GM19452 (cell line): Measurements from ENCODE around the gene CDH22.

Experiments used
- ATAC-seq: cut with Tn5 transposase; IDR thresholded peaks from one replicate; pipeline ENCODE4 v1.9.1; 2021; ENCODE audit not compliant: unreplicated experiment

The CDH22 gene

GRCh38 chr20:46308258-46309157 is at the start of gene CDH22:
Gene CDH22 (minus strand): TSS chr20:46308498. CDS start chr20:46251294, 57,204 bp downstream.
- no peak for ATAC-seq

GRCh38 chr20:46357030-46357514 is 48.8 kb upstream of the CDH22 start:
- no peak for ATAC-seq

GRCh38 chr20:46356195-46357029 is 48.1 kb upstream of the CDH22 start:
- no peak for ATAC-seq

GRCh38 chr20:46355778-46356177 is 47.5 kb upstream of the CDH22 start:
- ATAC-seq = no peak

GRCh38 chr20:46354920-46355654 is 46.8 kb upstream of the CDH22 start:
- no peak for ATAC-seq

- ATAC-seq = no peak
These were observed 45.9 kb upstream of the CDH22 start for GRCh38 chr20:46354207-46354555.

- ATAC-seq = no peak
These were observed 45.4 kb upstream of the CDH22 start for GRCh38 chr20:46353500-46354206.

- ATAC-seq = no peak
These were observed 44.2 kb upstream of the CDH22 start for GRCh38 chr20:46352370-46352938.

GRCh38 chr20:46351357-46352058 is 43.2 kb upstream of the CDH22 start:
- no peak for ATAC-seq

GRCh38 chr20:46350986-46351267 is 42.6 kb upstream of the CDH22 start:
- ATAC-seq = no peak

- ATAC-seq = peak; percentile 49
These were observed 42.1 kb upstream of the CDH22 start for GRCh38 chr20:46350201-46350985.

GRCh38 chr20:46349742-46350056 is 41.4 kb upstream of the CDH22 start:
- ATAC-seq = no peak

- no peak for ATAC-seq
These were observed 40.9 kb upstream of the CDH22 start for GRCh38 chr20:46349035-46349741.

GRCh38 chr20:46347841-46348803 is 39.8 kb upstream of the CDH22 start:
- no peak for ATAC-seq

GRCh38 chr20:46346770-46347169 is 38.5 kb upstream of the CDH22 start:
- no peak for ATAC-seq

GRCh38 chr20:46344488-46345162 is 36.3 kb upstream of the CDH22 start:
- ATAC-seq = no peak

GRCh38 chr20:46343975-46344357 is 35.7 kb upstream of the CDH22 start:
- ATAC-seq = no peak
